ENCODE data around the gene USB1.

- TF ChIP-seq CTCF (IDR thresholded peaks at IDR 0.05) (peak in 2 of 4 experiments; percentile 13 to 19), POLR2A (IDR thresholded peaks at IDR 0.05) (no peak)
These were observed 6.4 kb upstream of the USB1 start for GRCh38 chr16:57994778-57995177.

All from gastroesophageal sphincter (tissue), 3 donors.